DMS53 treated with DMSO at 0.1 percent for 48 hours (cell line): ENCODE measurements around the gene KREMEN1.
A peak's percentile ranks its signal among the peaks of the same experiment; 100 is the strongest.

ENCODE experiments used
- DNase-seq: peaks from one replicate; lab custom pipeline; 2025; ENCODE audit not compliant: unreplicated experiment; lab: John Stamatoyannopoulos, UW

KREMEN1 gene

GRCh38 chr22:29148036-29148435 is 75.2 kb downstream of the KREMEN1 start:
- no peak for DNase-seq

- no peak for DNase-seq
Measured at GRCh38 chr22:29148826-29149225, 76.0 kb downstream of the KREMEN1 start.

- DNase-seq, result no peak
Measured at GRCh38 chr22:29149841-29150555, 77.2 kb downstream of the KREMEN1 start.

- no peak for DNase-seq
Measured at GRCh38 chr22:29150701-29151100, 77.9 kb downstream of the KREMEN1 start.

GRCh38 chr22:29151316-29151715 is 78.5 kb downstream of the KREMEN1 start:
- no peak for DNase-seq

- no peak for DNase-seq
Measured at GRCh38 chr22:29152045-29152953, 79.5 kb downstream of the KREMEN1 start.

GRCh38 chr22:29152954-29153719 is 80.3 kb downstream of the KREMEN1 start:
- DNase-seq, result no peak

- DNase-seq, result peak; percentile 3
Measured at GRCh38 chr22:29154364-29155048, 81.7 kb downstream of the KREMEN1 start.

GRCh38 chr22:29155966-29156365 is 83.1 kb downstream of the KREMEN1 start:
- DNase-seq, result no peak

GRCh38 chr22:29156507-29156906 is 83.7 kb downstream of the KREMEN1 start:
- no peak for DNase-seq

GRCh38 chr22:29157759-29158535 is 85.1 kb downstream of the KREMEN1 start:
- no peak for DNase-seq

GRCh38 chr22:29158546-29158945 is 85.7 kb downstream of the KREMEN1 start:
- DNase-seq, result no peak

- DNase-seq, result no peak
Measured at GRCh38 chr22:29163808-29164207, 91.0 kb downstream of the KREMEN1 start.

GRCh38 chr22:29165321-29166060 is 92.7 kb downstream of the KREMEN1 start:
- DNase-seq, result no peak

GRCh38 chr22:29166180-29166579 is 93.3 kb downstream of the KREMEN1 start:
- no peak for DNase-seq

- DNase-seq, result no peak
Measured at GRCh38 chr22:29167032-29167911, 94.4 kb downstream of the KREMEN1 start.

GRCh38 chr22:29171721-29172120 is 98.9 kb downstream of the KREMEN1 start:
- no peak for DNase-seq

GRCh38 chr22:29172216-29172615 is 99.4 kb downstream of the KREMEN1 start:
- DNase-seq, result no peak
